H9 (cell line): ENCODE data around the gene CLIP4. TPM values are rescaled to one million over a fixed set of nuclear protein-coding genes. Genes with fewer than 3 reads are reported as not detected.

Source experiments
- DNase-seq: peaks from one replicate; pipeline ENCODE4 v3.0.0-alpha.2; 2017
- H2AFZ ChIP-seq: one replicate; pipeline ENCODE4 v1.6.1; 2013; ENCODE audit warnings: mild to moderate bottlenecking, low read length, control low read depth, moderate library complexity
- H2AK5ac ChIP-seq: 2 replicates; pipeline ENCODE4 v1.6.1; 2013; ENCODE audit warnings: low read length, control low read depth, mixed read lengths; ENCODE audit not compliant: insufficient read length
- H2BK120ac ChIP-seq: one replicate; pipeline ENCODE4 v1.6.1; 2013; ENCODE audit warnings: low read depth, mild to moderate bottlenecking, low read length, control low read depth, inconsistent platforms; ENCODE audit not compliant: poor library complexity, severe bottlenecking
- H2BK12ac ChIP-seq: 2 replicates; pipeline ENCODE4 v1.6.1; 2013; ENCODE audit warnings: low read length, control low read depth, mixed read lengths, low read depth; ENCODE audit not compliant: insufficient read length
- H2BK15ac ChIP-seq: 2 replicates; pipeline ENCODE4 v1.6.1; 2013; ENCODE audit warnings: low read depth, low read length, control low read depth
- H2BK20ac ChIP-seq: one replicate; pipeline ENCODE4 v1.6.1; 2013; ENCODE audit warnings: low read depth, mild to moderate bottlenecking, low read length, control low read depth, inconsistent platforms; ENCODE audit not compliant: poor library complexity, severe bottlenecking
- H2BK5ac ChIP-seq: 2 replicates; pipeline ENCODE4 v1.6.1; 2013; ENCODE audit warnings: low read length, control low read depth, mixed read lengths; ENCODE audit not compliant: insufficient read length
- H3K14ac ChIP-seq: 2 replicates; pipeline ENCODE4 v1.6.1; 2013; ENCODE audit warnings: low read length, control low read depth; ENCODE audit not compliant: insufficient read depth
- H3K18ac ChIP-seq: 2 replicates; pipeline ENCODE4 v1.6.1; 2013; ENCODE audit warnings: low read depth, mild to moderate bottlenecking, mixed read lengths, low read length, control low read depth; ENCODE audit not compliant: insufficient read length
- H3K23ac ChIP-seq: 2 replicates; pipeline ENCODE4 v1.6.1; 2013; ENCODE audit warnings: low read length, control low read depth, mixed read lengths, low read depth; ENCODE audit not compliant: insufficient read length
- H3K23me2 ChIP-seq: 2 replicates; pipeline ENCODE4 v1.6.1; 2013; ENCODE audit warnings: low read depth, mild to moderate bottlenecking, mixed read lengths, low read length, control low read depth; ENCODE audit not compliant: insufficient read length, poor library complexity, severe bottlenecking
- H3K27ac ChIP-seq: 2 replicates; pipeline ENCODE4 v1.5.1; 2013; ENCODE audit warnings: low read length, control low read depth, mixed read lengths, low read depth; ENCODE audit not compliant: insufficient read length
- H3K27me3 ChIP-seq: 2 replicates; pipeline ENCODE4 v1.6.1; 2013; ENCODE audit warnings: low read length, control low read depth, inconsistent platforms; ENCODE audit not compliant: insufficient read depth
- H3K4ac ChIP-seq: 2 replicates; pipeline ENCODE4 v1.6.1; 2013; ENCODE audit warnings: low read depth, mild to moderate bottlenecking, control low read depth, inconsistent platforms, low read length, moderate library complexity
- H3K4me1 ChIP-seq: 2 replicates; pipeline ENCODE4 v1.6.1; 2013; ENCODE audit warnings: low read length, control low read depth, inconsistent platforms; ENCODE audit not compliant: insufficient read depth
- H3K4me2 ChIP-seq: 2 replicates; pipeline ENCODE4 v1.6.1; 2013; ENCODE audit warnings: low read length, control low read depth, mixed read lengths; ENCODE audit not compliant: insufficient read length, insufficient read depth
- H3K56ac ChIP-seq: 2 replicates; pipeline ENCODE4 v1.6.1; 2013; ENCODE audit warnings: low read depth, mild to moderate bottlenecking, mixed read lengths, low read length, control low read depth; ENCODE audit not compliant: insufficient read length
- H3K79me1 ChIP-seq: 2 replicates; pipeline ENCODE4 v1.6.1; 2013; ENCODE audit warnings: low read depth, mild to moderate bottlenecking, moderate library complexity, low read length, control low read depth, inconsistent platforms; ENCODE audit not compliant: insufficient read depth, poor library complexity, severe bottlenecking
- H3K79me2 ChIP-seq: 2 replicates; pipeline ENCODE4 v1.6.1; 2013; ENCODE audit warnings: low read length, control low read depth, inconsistent platforms; ENCODE audit not compliant: insufficient read depth
- H3K9ac ChIP-seq: 2 replicates; pipeline ENCODE4 v1.6.1; 2013; ENCODE audit warnings: low read length, control low read depth, mixed read lengths; ENCODE audit not compliant: insufficient read length; ENCODE audit errors: extremely low read depth
- H3K9me3 ChIP-seq: one replicate; pipeline ENCODE4 v1.6.1; 2013; ENCODE audit warnings: low read depth, low read length, inconsistent platforms; ENCODE audit not compliant: control insufficient read depth
- H3T11ph ChIP-seq: one replicate; pipeline ENCODE4 v1.6.1; 2013; ENCODE audit warnings: mild to moderate bottlenecking, low read length, control low read depth, inconsistent platforms
- H4K20me1 ChIP-seq: one replicate; pipeline ENCODE4 v1.6.1; 2013; ENCODE audit not compliant: control insufficient read depth, insufficient read length, insufficient read depth
- H4K5ac ChIP-seq: 2 replicates; pipeline ENCODE4 v1.6.1; 2013; ENCODE audit warnings: low read depth, mild to moderate bottlenecking, mixed read lengths, low read length, control low read depth; ENCODE audit not compliant: insufficient read length
- H4K8ac ChIP-seq: replicated peaks from 2 replicates; pipeline ENCODE4 v1.6.1; 2013; ENCODE audit warnings: low read length, control low read depth, mixed read lengths, low read depth; ENCODE audit not compliant: insufficient read length
- H4K91ac ChIP-seq: 2 replicates; pipeline ENCODE4 v1.6.1; 2013; ENCODE audit warnings: low read depth, mild to moderate bottlenecking, moderate library complexity, mixed read lengths, low read length, control low read depth; ENCODE audit not compliant: insufficient read length
- H3K27ac Mint-ChIP-seq, 3 experiments: 2 replicates in 2 of 3; 3 replicates in 1 of 3; pipeline ENCODE4 v1.8.0; 2020 to 2021; ENCODE audit warnings: mixed read lengths in 3 of 3, mild to moderate bottlenecking in 1 of 3, moderate library complexity in 1 of 3
- H3K27me3 Mint-ChIP-seq: 2 replicates; pipeline ENCODE4 v1.8.0; 2021; ENCODE audit warnings: low read depth, mild to moderate bottlenecking, moderate library complexity, mixed read lengths
- H3K36me3 Mint-ChIP-seq, 3 experiments: 2 replicates in 2 of 3; 3 replicates in 1 of 3; pipeline ENCODE4 v1.8.0; 2020 to 2021; ENCODE audit warnings: low read depth in 3 of 3, mixed read lengths in 3 of 3; ENCODE audit not compliant: insufficient read depth in 1 of 3
- H3K4me1 Mint-ChIP-seq, 2 experiments: 2 replicates each; pipeline ENCODE4 v1.8.0; 2020; ENCODE audit warnings: mixed read lengths in 2 of 2
- H3K4me3 Mint-ChIP-seq, 2 experiments: 2 replicates in 1 of 2; 3 replicates in 1 of 2; pipeline ENCODE4 v1.8.0; 2020 to 2021; ENCODE audit warnings: mild to moderate bottlenecking in 2 of 2, mixed read lengths in 2 of 2, moderate library complexity in 1 of 2
- H3K9me3 Mint-ChIP-seq, 2 experiments: 2 replicates in 1 of 2; 3 replicates in 1 of 2; pipeline ENCODE4 v1.8.0; 2020; ENCODE audit warnings: mild to moderate bottlenecking in 2 of 2, mixed read lengths in 2 of 2, moderate library complexity in 1 of 2
- WGBS: extraction: QIAGEN DNeasy Blood & Tissue Kit; methylation state at CpG from one replicate; pipeline ENCODE4 v1.1.7; 2013; ENCODE audit warnings: missing lambda C conversion rate, low lambda C conversion rate, mixed read lengths; ENCODE audit not compliant: insufficient read length; ENCODE audit errors: extremely low coverage; 5-methylcytosine and 5-hydroxymethylcytosine counted together
- total RNA-seq: library from RNA; stranded (reverse); gene quantifications from 2 replicates; pipeline ENCODE4 v1.2.1, GENCODE V29; 2021
- TF ChIP-seq, protein P1 (sequence below): fragments of 200-600 bp; sonication (generic); conservative IDR thresholded peaks from 3 replicates; pipeline ENCODE4 v1.8.0; 2021; ENCODE audit warnings: antibody characterized with exemption, mild to moderate bottlenecking

The CLIP4 gene
- total RNA-seq, 1 experiment from 2014 or later, result 0.66 TPM

DNA sequence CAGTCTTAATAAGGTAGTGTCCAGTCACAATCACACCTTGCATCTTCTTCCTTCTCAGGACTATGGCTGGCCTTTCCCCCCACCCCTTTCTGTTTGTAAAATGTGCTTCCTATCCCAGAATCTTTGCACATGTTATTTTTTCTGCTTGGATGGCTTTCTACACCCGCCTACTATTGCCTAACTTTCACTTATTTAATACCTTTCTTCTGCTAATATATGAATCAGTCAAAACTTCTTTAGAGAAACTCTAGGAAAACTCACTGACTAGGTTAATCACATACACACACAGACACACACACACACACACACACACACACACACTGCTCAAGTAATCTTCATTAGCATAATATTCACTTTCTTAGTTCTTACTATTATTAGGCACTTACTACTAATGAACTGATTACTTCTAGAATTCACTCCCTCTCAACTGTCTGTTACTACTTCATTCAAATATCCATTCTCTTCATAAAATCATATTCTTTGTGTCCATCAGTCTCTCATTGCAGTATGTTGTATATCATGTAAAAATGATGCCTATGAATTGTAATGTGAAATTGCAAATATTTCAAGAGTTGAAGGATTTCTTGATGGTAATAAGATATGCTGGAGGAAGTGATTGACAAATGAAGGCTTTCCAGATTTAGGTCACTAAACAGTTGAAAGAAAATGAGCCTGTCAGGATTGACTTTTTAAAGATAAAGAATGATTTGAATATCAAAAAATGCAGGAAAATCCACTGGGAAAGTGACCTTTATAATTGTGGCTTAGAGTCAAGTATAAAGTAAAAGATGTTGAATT, 51.2 kb downstream of the CLIP4 start:
- Histone ChIP-seq H4K5ac (no peak overlapping the region), H4K8ac (no peak overlapping the region), H3K9ac (no peak overlapping the region), H3K23me2 (no peaks in the 10 kb centered on the region), H3K23ac (no peak overlapping the region), H2BK12ac (no peak overlapping the region), H3T11ph (no peak overlapping the region), H2BK120ac (no peak overlapping the region), H3K27me3 (no peaks in the 10 kb centered on the region), H4K91ac (no peak overlapping the region), H2BK5ac (no peak overlapping the region), H2AK5ac (no peak overlapping the region), H3K4me2 (no peak overlapping the region), H3K18ac (no peak overlapping the region), H3K4ac (no peak overlapping the region), H3K4me1 (no peaks in the 10 kb centered on the region), H3K9me3 (no peaks in the 10 kb centered on the region), H3K14ac (no peak overlapping the region), H3K27ac (no peak overlapping the region), H3K79me2 (no peaks in the 10 kb centered on the region), H2BK20ac (no peak overlapping the region), H2AFZ (no peak overlapping the region), H4K20me1 (no peaks in the 10 kb centered on the region), H3K56ac (no peak overlapping the region), H3K79me1 (no peaks in the 10 kb centered on the region), H2BK15ac (no peak overlapping the region)
- Mint-ChIP-seq H3K27ac (no peak overlapping the region), H3K36me3 (no peaks in the 10 kb centered on the region), H3K4me1 (peaks cover 17 to 22% of the 10 kb centered on the region in 2 experiments), H3K9me3 (no peaks in the 10 kb centered on the region), H3K27me3 (peaks cover 9% of the 10 kb centered on the region), H3K4me3 (no peak overlapping the region)
- WGBS, result no CpG with 5 or more reads among the region's 1 CpG
- no peak for DNase-seq
- TF ChIP-seq, protein P1, sequence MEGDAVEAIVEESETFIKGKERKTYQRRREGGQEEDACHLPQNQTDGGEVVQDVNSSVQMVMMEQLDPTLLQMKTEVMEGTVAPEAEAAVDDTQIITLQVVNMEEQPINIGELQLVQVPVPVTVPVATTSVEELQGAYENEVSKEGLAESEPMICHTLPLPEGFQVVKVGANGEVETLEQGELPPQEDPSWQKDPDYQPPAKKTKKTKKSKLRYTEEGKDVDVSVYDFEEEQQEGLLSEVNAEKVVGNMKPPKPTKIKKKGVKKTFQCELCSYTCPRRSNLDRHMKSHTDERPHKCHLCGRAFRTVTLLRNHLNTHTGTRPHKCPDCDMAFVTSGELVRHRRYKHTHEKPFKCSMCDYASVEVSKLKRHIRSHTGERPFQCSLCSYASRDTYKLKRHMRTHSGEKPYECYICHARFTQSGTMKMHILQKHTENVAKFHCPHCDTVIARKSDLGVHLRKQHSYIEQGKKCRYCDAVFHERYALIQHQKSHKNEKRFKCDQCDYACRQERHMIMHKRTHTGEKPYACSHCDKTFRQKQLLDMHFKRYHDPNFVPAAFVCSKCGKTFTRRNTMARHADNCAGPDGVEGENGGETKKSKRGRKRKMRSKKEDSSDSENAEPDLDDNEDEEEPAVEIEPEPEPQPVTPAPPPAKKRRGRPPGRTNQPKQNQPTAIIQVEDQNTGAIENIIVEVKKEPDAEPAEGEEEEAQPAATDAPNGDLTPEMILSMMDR, result no peak
